ENCODE results near the gene KCNJ6.

KCNJ6 gene

GRCh38 chr21:37811711-37812110, 104.5 kb downstream of the KCNJ6 start:
- Mint-ChIP-seq H3K27me3 (ENCODE audit: low read depth) (peaks cover 3% of the 10 kb centered on the region), H3K27ac (no peak overlapping the region), H3K9me3 (peaks cover 24% of the 10 kb centered on the region), H3K4me1 (no peaks in the 10 kb centered on the region), H3K4me3 (no peak overlapping the region), H3K36me3 (ENCODE audit: low read depth) (peaks cover 6% of the 10 kb centered on the region)
- no peak for TF ChIP-seq CTCF (IDR thresholded peaks at IDR 0.05; ENCODE audit: unreplicated experiment in 3 of 3)

- H3K27ac Mint-ChIP-seq: no peak overlapping the region
- peaks cover 2% of the 10 kb centered on the region for H3K27me3 Mint-ChIP-seq (ENCODE audit: low read depth)
- peaks cover 6% of the 10 kb centered on the region for H3K36me3 Mint-ChIP-seq (ENCODE audit: low read depth)
- TF ChIP-seq CTCF (IDR thresholded peaks at IDR 0.05; ENCODE audit: unreplicated experiment in 3 of 3): no peak
- H3K4me1 Mint-ChIP-seq: peaks cover 4% of the 10 kb centered on the region
- peaks cover 26% of the 10 kb centered on the region for H3K9me3 Mint-ChIP-seq
- H3K4me3 Mint-ChIP-seq: no peak overlapping the region
These were observed 108.0 kb downstream of the KCNJ6 start for GRCh38 chr21:37808261-37808660.

GRCh38 chr21:37805266-37805665, 111.0 kb downstream of the KCNJ6 start:
- peaks cover 10% of the 10 kb centered on the region for H3K27me3 Mint-ChIP-seq (ENCODE audit: low read depth)
- peaks cover 16% of the 10 kb centered on the region for H3K9me3 Mint-ChIP-seq
- no peak overlapping the region for H3K27ac Mint-ChIP-seq
- peaks cover 16% of the 10 kb centered on the region for H3K4me1 Mint-ChIP-seq
- H3K4me3 Mint-ChIP-seq: no peak overlapping the region
- no peak for TF ChIP-seq CTCF (IDR thresholded peaks at IDR 0.05; ENCODE audit: unreplicated experiment in 3 of 3)
- H3K36me3 Mint-ChIP-seq (ENCODE audit: low read depth): no peaks in the 10 kb centered on the region

- peaks cover 10% of the 10 kb centered on the region for H3K27me3 Mint-ChIP-seq (ENCODE audit: low read depth)
- H3K27ac Mint-ChIP-seq: no peak overlapping the region
- no peaks in the 10 kb centered on the region for H3K36me3 Mint-ChIP-seq (ENCODE audit: low read depth)
- peaks cover 19% of the 10 kb centered on the region for H3K4me1 Mint-ChIP-seq
- TF ChIP-seq CTCF (IDR thresholded peaks at IDR 0.05; ENCODE audit: unreplicated experiment in 3 of 3): no peak
- peaks cover 12% of the 10 kb centered on the region for H3K9me3 Mint-ChIP-seq
- no peak overlapping the region for H3K4me3 Mint-ChIP-seq
These were observed 112.3 kb downstream of the KCNJ6 start for GRCh38 chr21:37804001-37804400.

- no peak for TF ChIP-seq CTCF (IDR thresholded peaks at IDR 0.05; ENCODE audit: unreplicated experiment in 3 of 3)
- Mint-ChIP-seq H3K27ac (peak overlapping the region in 2 of 3 experiments; percentile 26 to 68), H3K4me1 (peaks cover 21% of the 10 kb centered on the region), H3K4me3 (peak overlapping the region in 1 of 3 experiments; percentile 26), H3K27me3 (ENCODE audit: low read depth) (peaks cover 10% of the 10 kb centered on the region), H3K36me3 (ENCODE audit: low read depth) (no peaks in the 10 kb centered on the region), H3K9me3 (peaks cover 12% of the 10 kb centered on the region)
These were observed 113.1 kb downstream of the KCNJ6 start for GRCh38 chr21:37803101-37803651.

GRCh38 chr21:37800456-37801061, 115.7 kb downstream of the KCNJ6 start:
- Mint-ChIP-seq H3K4me3 (peak overlapping the region in 2 of 3 experiments; percentile 0 to 15), H3K27me3 (ENCODE audit: low read depth) (peaks cover 10% of the 10 kb centered on the region), H3K4me1 (peaks cover 21% of the 10 kb centered on the region), H3K36me3 (ENCODE audit: low read depth) (no peaks in the 10 kb centered on the region), H3K27ac (peak overlapping the region; percentile 32 to 73 (median 41)), H3K9me3 (peaks cover 12% of the 10 kb centered on the region)
- no peak for TF ChIP-seq CTCF (IDR thresholded peaks at IDR 0.05; ENCODE audit: unreplicated experiment in 3 of 3)
